GM19324 (cell line): Measurements from ENCODE around the gene DDA1.
"Not testable (repeated sequence)": the region's sequence is repeated elsewhere in the genome, so short reads cannot be mapped to it uniquely, and the experiment has no call there.

Experiments
- ATAC-seq: cut with Tn5 transposase; IDR thresholded peaks from one replicate; pipeline ENCODE4 v1.9.1; 2021; ENCODE audit warnings: mild to moderate bottlenecking, moderate library complexity; ENCODE audit not compliant: unreplicated experiment, low FRiP score

The DDA1 gene

DNA sequence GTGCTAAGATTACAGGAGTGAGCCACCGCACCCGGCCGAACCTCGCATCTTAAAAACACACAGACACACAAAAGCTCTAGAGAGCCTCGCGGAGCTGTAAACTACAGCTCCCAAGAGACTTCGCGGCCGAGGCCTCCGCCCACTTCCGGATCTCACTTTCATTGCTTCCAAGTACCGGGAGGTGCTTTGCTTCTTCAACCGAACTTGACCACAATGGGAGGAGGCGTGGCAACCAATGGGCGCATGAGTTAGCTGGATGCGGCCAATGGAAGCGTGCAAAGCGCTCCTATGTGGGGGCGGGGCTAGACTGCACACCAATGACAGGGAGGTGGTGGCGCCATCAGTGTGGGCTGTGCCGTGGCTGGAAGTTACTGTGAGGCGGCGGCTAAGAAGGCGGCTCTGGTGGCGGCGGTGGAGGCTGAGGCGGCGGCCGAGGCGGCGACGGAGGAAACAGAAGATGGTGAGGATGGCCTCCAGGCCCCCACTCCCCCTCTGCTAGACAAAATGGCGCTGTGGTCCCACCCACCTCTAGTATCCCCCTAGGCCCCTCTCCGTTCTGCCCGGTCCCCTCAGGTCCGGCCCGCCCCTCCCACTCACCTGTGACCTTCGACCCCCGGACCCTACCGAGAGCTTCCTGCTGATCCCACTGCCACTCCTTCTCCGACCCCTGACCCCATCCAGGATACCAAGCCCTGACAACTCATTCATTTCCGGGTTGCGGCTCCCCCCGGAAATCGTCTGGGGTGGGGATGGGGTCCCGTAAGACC is at the start of gene DDA1:
DDA1 (plus strand) TSS at position 366 of the 767 bp plus-strand sequence; CDS start at position 458, 92 bp downstream.
- ATAC-seq, result peak; percentile 58

DNA sequence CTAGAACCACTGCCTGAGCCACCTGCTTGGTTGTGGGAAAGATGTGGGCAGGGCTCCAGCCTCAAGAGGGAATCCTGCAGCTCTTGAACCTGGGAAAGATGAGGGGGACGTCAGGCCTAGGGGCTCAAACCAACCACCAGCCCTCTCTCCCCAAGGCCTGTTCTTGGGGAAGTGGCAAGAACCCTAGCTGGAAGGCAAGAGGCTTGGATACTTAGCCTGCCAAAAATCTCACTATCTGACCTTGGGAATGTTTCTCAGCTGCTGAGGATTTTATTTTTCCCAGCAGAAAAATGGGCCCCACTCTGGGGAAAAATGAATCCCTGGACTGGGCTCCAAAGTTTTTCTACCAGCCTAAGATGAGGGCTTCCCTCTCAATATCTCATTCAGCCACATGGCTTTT is 49.4 kb upstream of the DDA1 start:
- no peak for ATAC-seq

DNA sequence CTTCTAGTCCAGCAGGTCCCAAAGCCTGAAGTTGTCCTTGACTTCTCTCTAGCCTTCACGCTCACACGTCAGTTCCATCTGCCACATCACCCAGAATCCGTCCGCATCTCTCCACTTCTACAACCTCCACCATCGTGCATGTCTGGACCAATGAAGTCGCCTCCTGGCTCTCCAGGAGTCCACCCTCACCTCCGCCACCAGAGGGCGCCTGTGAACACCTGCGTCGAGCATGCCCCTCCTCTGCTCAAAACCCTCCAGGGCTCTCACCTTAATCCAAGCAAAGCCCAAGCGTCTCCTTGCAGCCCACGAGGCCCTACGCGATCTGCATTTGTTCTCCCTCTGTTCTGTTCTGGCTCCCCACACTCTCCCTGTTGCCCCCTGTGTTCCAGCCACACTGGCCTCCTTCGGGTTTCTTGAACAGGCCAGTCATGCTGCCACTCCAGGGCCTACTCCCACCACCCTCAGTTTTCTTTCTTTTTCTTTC is 48.5 kb upstream of the DDA1 start:
- peak; percentile 77 for ATAC-seq

DNA sequence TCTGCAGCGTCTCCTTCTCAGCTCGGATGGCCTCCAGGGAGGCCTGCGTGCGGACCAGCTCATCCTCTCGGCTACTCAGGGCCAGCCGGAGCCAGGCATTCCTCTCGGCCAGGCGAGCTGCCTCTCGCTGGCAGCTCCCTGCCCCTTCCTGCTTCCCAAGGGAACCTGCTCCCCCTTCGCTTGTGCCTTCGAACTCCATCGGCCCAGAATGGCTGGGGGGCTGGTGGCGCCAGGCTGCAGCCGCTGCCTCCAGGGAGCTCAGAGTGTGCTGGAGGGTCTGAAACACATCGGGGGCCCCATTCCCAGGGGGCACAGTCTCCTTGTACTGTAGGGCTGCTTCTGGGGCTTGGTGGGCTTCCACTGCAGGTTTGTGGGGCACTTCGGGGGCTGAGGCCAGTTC is 46.8 kb upstream of the DDA1 start:
- no peak for ATAC-seq

DNA sequence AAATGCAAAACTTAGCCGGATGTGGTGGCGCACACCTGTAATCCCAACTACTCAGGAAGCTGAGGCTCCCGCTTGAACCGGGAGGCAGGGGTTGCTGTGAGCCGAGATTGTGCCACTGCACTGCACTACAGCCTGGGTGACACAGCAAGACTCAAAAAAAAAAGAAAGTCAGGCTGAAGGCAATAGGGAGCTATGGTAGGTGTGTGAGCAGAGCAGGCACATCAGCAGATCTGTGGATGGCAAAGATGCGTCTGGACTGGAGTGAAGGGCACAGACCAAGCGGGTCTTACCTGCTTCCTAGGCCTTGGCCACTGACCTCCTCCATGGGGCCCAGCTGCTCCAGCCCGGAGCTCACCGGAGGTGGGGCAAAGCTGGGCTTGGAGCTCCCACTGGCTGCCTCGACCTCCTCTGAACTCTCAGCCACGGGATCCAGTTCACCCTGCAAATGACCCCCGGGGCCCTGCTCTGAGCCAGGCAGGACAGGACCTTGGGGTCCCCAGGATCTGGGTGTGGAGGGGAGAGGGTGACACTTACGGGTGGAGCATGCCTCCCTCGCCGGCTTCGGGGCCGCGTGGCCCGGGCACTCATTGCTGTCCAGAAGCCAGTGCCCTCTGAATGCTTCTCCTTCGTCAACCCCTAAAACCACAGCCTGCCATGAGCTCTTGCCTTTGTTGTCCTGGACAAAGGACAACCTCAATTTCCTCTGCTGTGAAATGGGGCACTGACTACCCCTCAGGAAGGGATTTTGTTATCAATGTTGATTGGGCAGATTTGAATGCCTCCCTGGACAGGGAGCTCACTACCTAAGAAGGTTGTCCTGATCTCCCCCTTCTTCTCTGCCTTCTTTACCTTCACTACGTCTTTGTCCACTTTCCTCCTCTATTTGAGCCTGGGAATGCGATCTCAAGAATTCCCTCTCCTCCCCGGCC is 45.4 kb upstream of the DDA1 start:
- ATAC-seq, result no peak

DNA sequence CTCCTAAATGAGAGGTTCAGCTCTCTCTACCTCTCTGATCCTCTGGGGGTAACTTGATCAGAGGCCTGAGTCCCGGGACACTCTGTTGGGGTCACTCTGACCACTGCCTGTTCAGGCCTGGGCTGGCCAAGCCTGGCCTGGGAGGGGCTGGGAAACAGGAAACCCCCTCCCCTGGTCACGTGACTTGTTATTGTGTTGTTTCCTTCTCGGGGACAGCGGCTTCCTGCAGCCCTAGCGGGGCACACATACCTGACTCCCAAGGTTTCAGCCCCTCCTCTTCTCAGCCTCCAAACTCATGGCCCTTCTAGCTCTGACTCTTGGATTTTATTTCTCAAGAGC is 44.8 kb upstream of the DDA1 start, which contains the start of gene USHBP1:
USHBP1 (minus strand) TSS at position 105 of the 339 bp plus-strand sequence. CDS start 446 bp downstream, outside the sequence.
- no peak for ATAC-seq

DNA sequence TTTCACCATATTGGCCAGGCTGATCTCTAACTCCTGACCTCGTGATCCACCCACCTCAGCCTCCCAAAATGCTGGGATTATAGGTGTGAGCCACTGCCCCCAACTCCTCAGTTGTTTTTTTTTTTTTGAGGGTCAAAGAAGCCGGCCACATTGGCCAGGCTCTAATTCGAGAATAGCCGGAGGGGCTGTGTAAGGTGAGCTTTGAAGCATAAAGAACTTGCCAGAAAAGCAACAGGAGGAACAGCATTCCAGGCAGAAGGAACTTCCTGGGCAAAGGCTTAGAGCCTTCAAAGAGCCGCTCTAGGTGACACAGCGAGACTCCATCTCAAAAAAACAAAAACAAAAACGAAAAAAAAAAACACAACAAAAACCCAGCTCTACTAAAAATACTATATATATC is 43.3 kb upstream of the DDA1 start:
- ATAC-seq, result no peak

DNA sequence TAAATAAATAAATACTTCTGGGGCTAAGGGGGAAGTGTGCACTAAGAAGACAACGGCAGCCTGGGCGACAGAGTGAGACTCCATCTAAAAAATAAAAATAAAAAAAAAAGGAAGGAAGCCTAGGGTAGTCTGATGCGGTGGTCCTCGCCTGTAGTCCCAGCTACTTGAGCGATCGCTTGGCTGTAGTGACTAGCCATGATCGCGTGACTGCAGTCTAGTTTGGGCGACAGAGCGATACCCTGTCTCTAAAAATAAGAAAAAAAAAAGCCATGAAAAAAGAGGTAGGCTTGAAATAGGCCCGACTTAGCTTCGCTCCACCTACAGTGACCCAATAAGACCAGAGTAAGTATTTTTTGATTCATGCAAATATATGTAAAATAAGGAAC is 42.8 kb upstream of the DDA1 start:
- no peak for ATAC-seq

DNA sequence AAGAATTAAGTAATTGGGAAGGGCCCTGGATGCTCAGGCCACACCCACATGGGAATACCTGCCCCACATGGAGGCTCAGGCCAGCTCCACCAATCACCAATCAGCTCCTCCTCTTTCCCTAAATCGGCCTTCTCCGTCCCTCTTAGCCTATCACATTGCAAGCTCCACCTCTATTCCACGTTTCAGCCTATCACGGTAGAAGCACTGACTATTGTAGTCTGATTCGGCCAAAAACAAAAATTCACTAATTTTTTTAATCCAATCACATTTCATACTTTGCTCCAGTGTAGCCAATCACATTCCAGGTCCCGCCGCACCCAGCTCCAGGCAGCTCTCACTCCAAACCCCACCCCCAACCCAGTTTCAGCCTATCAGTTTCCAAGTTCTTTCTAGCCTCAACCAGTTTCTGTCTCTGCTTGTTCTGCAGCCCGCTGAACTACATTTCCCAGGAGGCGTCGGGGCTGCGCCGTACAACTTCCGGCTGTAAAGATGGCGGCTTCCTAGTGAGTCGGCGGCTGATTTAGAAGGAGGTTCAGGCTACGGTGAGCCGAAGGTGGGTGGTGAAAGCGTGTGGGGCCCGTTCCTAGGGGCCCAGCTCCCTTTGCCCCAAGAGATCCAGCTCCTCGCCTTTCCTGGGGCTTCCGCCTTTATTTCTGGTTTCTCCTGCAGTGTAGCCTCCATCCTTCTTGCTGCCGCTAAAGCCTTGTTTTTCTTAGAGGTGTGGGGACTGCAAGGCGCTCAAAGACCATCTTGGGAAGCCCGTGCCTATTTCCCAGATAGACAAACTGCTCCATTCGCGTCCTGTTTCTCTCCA is 42.2 kb upstream of the DDA1 start, which contains the start of gene BABAM1:
BABAM1 (plus strand) TSS at position 469 of the 814 bp plus-strand sequence. CDS start 1,364 bp downstream, outside the sequence.
- ATAC-seq, result peak; percentile 92

DNA sequence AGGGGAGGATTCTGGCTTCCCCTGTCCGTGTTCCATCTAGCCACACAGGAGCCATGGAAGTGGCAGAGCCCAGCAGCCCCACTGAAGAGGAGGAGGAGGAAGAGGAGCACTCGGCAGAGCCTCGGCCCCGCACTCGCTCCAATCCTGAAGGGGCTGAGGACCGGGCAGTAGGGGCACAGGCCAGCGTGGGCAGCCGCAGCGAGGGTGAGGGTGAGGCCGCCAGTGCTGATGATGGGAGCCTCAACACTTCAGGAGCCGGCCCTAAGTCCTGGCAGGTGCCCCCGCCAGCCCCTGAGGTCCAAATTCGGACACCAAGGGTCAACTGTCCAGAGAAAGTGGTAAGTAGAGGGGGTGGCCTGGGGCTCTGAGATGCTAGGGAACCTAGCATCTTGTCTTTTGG is 40.6 kb upstream of the DDA1 start:
- no peak for ATAC-seq

DNA sequence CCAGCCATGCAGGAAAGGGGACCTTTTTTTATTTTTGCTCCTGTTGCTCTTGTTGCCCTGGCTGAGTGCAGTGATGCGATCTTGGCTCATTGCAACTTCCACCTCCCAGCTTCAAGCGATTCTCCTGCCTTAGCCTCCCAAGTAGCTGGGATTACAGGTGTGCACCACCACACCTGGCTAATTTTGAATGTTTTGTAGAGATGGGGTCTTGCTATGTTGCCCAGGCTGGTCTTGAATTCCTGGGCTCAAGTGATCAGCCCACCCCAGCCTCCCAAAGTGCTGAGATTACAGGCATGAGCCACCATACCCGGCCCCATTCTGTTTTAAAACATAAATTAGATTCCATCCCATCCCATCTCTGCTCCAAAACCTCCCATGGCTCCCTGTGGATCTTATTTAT is 34.5 kb upstream of the DDA1 start:
- not testable (repeated sequence) for ATAC-seq

DNA sequence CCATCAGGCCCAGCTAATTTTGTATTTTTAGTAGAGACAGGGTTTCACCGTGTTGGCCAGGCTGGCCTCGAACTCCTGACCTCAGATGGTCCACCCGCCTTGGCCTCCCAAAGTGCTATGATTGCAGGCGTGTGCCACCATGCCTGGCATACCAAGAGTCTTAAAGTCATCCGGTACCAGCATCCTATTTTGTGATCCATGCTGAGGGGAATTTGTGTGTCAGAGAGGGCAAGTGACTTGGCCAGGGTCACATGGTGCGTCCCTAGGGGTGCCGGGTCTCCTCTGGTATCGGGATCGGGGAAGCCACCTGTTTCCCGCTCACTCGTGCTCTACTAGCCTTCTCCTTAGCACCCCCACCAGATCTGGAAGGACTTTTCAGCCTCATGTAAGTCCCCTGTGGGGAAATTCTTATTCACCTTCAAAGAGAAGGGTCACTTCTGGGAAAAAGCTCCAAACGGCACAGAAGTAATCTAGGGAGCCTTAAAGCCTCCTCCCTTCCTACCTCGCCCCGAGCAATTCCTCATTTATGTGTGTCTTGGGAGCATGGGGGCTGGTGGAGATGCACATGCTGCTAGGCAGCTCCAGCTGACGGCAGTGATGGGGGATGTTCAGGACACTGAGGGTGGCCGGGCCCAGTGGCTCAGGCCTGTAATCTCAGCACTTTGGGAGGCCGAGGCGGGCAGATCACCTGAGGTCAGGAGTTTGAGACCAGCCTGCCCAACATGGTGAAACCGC is 33.8 kb upstream of the DDA1 start:
- ATAC-seq, result no peak

DNA sequence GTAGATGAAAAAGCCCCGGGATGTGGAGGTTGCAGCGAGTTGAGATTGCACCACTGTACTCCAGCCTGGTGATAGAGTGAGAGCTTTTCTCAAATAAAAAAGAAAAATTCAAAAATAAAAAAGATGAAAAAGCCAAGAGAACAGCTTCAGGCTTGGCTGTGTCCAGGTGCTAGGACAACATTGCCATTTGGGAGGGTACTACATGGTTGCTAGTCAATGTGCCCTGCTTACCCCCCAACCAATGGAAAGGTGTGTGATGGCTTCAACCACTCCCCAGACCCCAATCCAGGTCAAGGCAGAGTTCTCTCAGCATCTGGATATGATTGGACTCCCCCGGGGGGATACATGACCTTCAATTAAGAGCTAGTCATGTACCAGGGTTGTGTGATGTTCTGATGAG is 29.9 kb upstream of the DDA1 start:
- no peak for ATAC-seq

DNA sequence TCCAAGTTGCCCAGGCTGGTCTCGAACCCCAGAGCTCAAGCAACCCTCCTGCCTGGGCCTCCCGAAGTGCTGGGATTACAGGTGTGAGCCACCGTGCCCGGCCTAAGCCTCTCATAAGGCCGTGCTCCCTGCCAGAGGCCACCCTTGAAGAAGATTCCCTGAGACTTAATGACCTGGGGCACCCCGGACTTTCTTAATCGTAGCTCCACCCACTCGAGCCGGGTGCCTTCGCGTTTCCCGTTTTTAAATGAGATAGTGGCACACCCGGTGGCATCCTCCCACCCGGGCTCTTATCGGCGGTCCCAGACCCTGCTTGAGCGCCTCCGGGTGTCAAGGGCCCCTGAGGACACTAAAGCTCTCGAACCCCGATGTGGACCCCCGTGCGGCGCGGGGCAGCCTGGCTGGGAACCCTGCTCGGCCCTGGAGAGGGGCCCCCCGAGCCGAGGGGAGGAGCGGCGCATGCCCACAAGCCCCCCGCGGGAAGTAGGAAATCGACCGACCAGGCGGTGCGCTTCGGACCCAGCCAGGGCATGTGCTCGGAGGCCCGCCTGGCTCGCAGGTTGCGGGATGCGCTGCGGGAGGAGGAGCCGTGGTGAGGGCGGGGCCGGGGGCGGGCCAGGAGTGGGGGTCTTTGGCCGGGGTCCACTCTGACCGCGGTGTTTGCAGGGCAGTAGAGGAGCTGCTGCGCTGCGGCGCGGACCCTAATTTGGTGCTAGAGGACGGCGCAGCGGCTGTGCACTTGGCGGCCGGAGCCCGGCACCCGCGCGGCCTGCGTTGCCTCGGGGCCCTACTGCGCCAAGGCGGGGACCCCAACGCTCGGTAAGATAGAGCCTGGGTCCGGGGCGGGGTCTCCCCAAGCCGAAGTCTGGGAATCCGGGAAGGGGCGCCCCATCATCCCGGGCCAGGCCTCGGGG is 27.7 kb upstream of the DDA1 start, which contains the start of gene ANKLE1:
ANKLE1 (plus strand) TSS at position 511 of the 914 bp plus-strand sequence; CDS start at position 531, 20 bp downstream.
- peak; percentile 49 for ATAC-seq

DNA sequence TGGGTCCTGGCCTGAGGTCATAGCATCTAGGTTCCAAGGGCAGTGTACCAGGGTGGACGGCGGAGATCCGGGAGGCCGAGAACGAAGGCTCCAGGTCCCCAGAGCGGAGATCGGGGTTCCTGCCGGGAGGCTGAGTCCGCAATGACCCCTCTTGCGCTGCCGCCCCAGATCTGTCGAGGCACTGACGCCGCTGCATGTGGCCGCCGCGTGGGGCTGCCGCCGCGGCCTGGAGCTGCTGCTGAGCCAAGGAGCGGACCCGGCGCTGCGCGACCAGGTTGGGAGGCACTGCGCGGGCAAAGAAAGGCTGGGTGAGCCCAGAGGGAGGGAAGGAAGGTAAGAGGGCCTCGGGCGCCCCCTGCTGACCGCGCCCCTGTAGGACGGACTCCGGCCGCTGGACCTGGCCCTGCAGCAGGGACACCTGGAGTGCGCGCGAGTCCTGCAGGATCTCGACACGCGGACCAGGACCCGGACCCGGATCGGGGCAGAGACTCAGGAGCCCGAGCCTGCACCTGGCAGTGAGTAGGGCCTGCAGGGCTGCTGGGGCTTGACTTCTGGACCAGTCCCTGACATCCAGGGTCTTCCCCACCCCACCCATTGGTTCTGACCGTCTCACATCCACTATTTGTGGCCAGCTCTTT is 26.8 kb upstream of the DDA1 start:
- peak; percentile 61 for ATAC-seq

DNA sequence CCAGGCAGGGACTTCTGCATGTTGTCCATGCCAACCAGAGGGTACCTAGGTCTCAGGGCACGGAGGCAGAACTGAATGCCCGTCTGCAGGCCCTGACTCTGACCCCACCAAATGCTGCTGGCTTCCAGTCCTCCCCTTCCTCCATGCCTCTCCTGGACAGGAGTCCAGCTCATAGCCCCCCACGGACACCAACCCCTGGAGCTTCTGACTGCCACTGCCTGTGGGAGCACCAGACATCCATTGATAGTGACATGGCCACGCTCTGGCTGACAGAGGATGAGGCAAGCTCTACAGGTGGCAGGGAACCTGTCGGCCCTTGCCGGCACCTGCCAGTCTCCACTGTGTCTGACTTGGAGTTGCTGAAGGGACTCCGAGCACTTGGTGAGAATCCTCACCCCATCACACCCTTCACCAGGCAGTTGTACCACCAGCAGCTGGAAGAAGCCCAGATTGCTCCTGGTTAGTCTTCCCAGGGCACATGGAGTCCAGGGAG is 25.8 kb upstream of the DDA1 start:
- no peak for ATAC-seq

DNA sequence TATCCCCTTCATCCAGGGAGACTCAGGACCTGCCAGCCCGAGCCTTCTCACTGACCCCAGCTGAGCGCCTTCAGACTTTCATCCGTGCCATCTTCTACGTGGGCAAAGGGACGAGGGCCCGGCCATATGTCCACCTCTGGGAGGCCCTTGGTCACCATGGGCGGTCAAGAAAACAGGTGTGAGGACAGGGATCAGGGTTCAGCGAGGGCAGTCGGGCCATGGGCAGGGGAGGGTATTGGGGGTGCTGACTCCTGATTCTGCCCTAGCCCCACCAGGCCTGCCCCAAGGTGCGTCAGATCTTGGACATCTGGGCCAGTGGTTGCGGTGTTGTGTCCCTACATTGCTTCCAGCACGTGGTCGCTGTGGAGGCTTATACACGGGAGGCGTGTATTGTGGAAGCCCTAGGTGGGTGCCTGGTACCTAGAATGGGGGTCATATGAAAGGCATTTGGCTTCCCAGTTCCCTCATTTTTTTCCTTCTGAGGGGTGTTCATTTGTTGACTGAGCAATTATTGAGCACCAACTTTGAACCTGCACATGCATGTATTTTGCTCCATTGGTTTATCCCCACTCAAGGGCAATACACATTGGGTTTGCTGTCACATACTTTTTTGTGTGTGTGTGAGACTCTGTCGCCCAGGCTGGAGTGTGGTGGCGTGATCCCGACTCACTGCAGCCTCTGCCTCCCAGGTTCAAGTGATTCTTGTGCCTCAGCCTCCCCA is 23.8 kb upstream of the DDA1 start:
- no peak for ATAC-seq
